Fibroblast of lung (primary cell): ENCODE measurements around the gene DLG4.

Source experiments
- EZH2 ChIP-seq: IDR thresholded peaks from 2 replicates; pipeline ENCODE4 v1.5.1; 2012; ENCODE audit warnings: low read length, control low read depth, mild to moderate bottlenecking; ENCODE audit errors: missing control alignments
- TF ChIP-seq, protein P1 (sequence below), 2 donors: IDR thresholded peaks in 1 of 2; conservative IDR thresholded peaks in 1 of 2; 1 replicate in 1 of 2; 2 replicates in 1 of 2; pipeline ENCODE4 v1.5.1; 2011 to 2012; ENCODE audit warnings: low read length in 2 of 2, control low read depth in 1 of 2, inconsistent platforms in 1 of 2, low read depth in 1 of 2, mild to moderate bottlenecking in 1 of 2

DNA sequence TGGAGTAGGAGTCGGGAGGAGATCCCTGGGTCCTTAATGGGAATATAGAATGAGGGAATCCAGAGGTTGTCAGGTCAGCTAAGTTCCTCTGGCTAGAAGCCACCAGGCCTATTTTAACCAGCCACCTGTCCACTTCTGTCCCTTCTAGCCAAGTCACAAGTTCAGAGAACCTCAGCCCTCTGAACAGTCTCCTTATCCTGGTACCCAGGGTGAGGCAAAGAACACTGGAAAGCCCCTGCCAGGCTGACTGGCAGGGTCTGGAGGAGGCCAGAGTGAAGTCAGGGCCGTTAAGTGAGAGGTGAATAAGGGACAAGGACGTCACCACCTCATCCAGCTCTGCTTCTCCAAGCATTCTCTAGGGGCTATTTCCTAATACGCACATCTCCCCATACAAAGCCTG, 29.2 kb upstream of the DLG4 start:
- TF ChIP-seq, protein P1, sequence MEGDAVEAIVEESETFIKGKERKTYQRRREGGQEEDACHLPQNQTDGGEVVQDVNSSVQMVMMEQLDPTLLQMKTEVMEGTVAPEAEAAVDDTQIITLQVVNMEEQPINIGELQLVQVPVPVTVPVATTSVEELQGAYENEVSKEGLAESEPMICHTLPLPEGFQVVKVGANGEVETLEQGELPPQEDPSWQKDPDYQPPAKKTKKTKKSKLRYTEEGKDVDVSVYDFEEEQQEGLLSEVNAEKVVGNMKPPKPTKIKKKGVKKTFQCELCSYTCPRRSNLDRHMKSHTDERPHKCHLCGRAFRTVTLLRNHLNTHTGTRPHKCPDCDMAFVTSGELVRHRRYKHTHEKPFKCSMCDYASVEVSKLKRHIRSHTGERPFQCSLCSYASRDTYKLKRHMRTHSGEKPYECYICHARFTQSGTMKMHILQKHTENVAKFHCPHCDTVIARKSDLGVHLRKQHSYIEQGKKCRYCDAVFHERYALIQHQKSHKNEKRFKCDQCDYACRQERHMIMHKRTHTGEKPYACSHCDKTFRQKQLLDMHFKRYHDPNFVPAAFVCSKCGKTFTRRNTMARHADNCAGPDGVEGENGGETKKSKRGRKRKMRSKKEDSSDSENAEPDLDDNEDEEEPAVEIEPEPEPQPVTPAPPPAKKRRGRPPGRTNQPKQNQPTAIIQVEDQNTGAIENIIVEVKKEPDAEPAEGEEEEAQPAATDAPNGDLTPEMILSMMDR (conservative IDR thresholded peaks at IDR 0.05 in 1 of 2, IDR thresholded peaks at IDR 0.05 in 1 of 2; ENCODE audit: low read depth in 1 of 2, low read length in 2 of 2), result no peak
- TF ChIP-seq EZH2, result no peak
